Measurements from ENCODE around the gene AS3MT.

AS3MT gene

GRCh38 chr10:102931643-102932042 lies 62.4 kb downstream of the AS3MT start:
- Histone ChIP-seq H3K79me2 (ENCODE audit: insufficient read depth, low read length) (no peaks in the 10 kb centered on the region), H2AFZ (ENCODE audit: low read depth, low read length) (no peak overlapping the region), H3K9ac (ENCODE audit: low read depth, low read length) (no peak overlapping the region), H4K20me1 (ENCODE audit: insufficient read depth, low read length) (no peaks in the 10 kb centered on the region), H3K4me2 (ENCODE audit: insufficient read depth, low read length) (no peak overlapping the region), H3K4me1 (ENCODE audit: insufficient read depth, low read length) (peaks cover 11% of the 10 kb centered on the region), H3K27ac (ENCODE audit: low read length) (no peak overlapping the region), H3K36me3 (ENCODE audit: insufficient read depth, low read length) (no peaks in the 10 kb centered on the region), H3K4me3 (ENCODE audit: low read depth in 1 of 2, low read length in 2 of 2) (no peak overlapping the region), H3K9me3 (ENCODE audit: insufficient read depth, low read length, severe bottlenecking) (no peaks in the 10 kb centered on the region), H3K27me3 (ENCODE audit: insufficient read depth, low read length, poor library complexity) (no peaks in the 10 kb centered on the region)
- no peak for TF ChIP-seq CTCF (IDR thresholded peaks at IDR 0.05; ENCODE audit: borderline replicate concordance, extremely low read depth, low read length, poor library complexity, severe bottlenecking)
- no peak for TF ChIP-seq EZH2 (IDR thresholded peaks at IDR 0.05; ENCODE audit: borderline replicate concordance, low read depth, low read length, severe bottlenecking)
- no peak for DNase-seq
- ATAC-seq (ENCODE audit: insufficient read depth, low read depth) = no peak

DNA sequence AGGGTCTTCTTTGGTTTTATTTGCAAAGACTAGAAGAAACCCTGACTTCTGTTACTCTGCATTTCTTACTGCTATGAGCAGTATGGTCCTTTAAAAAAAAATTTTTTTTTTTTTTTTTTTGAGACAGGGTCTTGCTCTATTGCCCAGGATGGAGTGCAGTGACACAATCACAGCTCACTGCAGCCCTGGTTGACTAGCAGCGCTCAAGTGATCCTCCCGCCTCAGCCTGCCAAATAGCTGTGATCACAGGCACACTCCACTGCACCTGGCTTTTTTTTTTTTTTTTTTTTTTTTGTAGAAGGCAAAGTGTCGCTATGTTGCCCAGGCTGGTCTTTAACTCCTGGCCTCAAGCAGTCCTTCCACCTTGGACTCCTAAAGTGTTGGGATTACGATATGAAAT lies 66.2 kb downstream of the AS3MT start:
- Histone ChIP-seq H3K4me3 (ENCODE audit: low read depth in 1 of 2, low read length in 2 of 2) (no peak overlapping the region), H3K9me3 (ENCODE audit: insufficient read depth, low read length, severe bottlenecking) (no peaks in the 10 kb centered on the region), H3K9ac (ENCODE audit: low read depth, low read length) (no peak overlapping the region), H3K4me2 (ENCODE audit: insufficient read depth, low read length) (no peak overlapping the region), H3K27ac (ENCODE audit: low read length) (no peak overlapping the region), H3K79me2 (ENCODE audit: insufficient read depth, low read length) (no peaks in the 10 kb centered on the region), H3K4me1 (ENCODE audit: insufficient read depth, low read length) (peaks cover 14% of the 10 kb centered on the region), H2AFZ (ENCODE audit: low read depth, low read length) (no peak overlapping the region), H3K36me3 (ENCODE audit: insufficient read depth, low read length) (no peaks in the 10 kb centered on the region), H3K27me3 (ENCODE audit: insufficient read depth, low read length, poor library complexity) (no peaks in the 10 kb centered on the region), H4K20me1 (ENCODE audit: insufficient read depth, low read length) (no peaks in the 10 kb centered on the region)
- ATAC-seq (ENCODE audit: insufficient read depth, low read depth) = 0 out of 3 replicates have a peak, but pooled peaks have one; percentile 57
- DNase-seq = peak; percentile 17
- no peak for TF ChIP-seq CTCF (IDR thresholded peaks at IDR 0.05; ENCODE audit: borderline replicate concordance, extremely low read depth, low read length, poor library complexity, severe bottlenecking)
- no peak for TF ChIP-seq EZH2 (IDR thresholded peaks at IDR 0.05; ENCODE audit: borderline replicate concordance, low read depth, low read length, severe bottlenecking)

- Histone ChIP-seq H3K27ac (ENCODE audit: low read length) (no peak overlapping the region), H3K4me3 (ENCODE audit: low read depth in 1 of 2, low read length in 2 of 2) (no peak overlapping the region), H2AFZ (ENCODE audit: low read depth, low read length) (no peak overlapping the region), H3K4me2 (ENCODE audit: insufficient read depth, low read length) (no peak overlapping the region), H3K9me3 (ENCODE audit: insufficient read depth, low read length, severe bottlenecking) (no peaks in the 10 kb centered on the region), H3K27me3 (ENCODE audit: insufficient read depth, low read length, poor library complexity) (no peaks in the 10 kb centered on the region), H3K79me2 (ENCODE audit: insufficient read depth, low read length) (no peaks in the 10 kb centered on the region), H3K9ac (ENCODE audit: low read depth, low read length) (no peak overlapping the region), H4K20me1 (ENCODE audit: insufficient read depth, low read length) (no peaks in the 10 kb centered on the region), H3K36me3 (ENCODE audit: insufficient read depth, low read length) (no peaks in the 10 kb centered on the region), H3K4me1 (ENCODE audit: insufficient read depth, low read length) (peaks cover 14% of the 10 kb centered on the region)
- DNase-seq (no peak), ATAC-seq (ENCODE audit: insufficient read depth, low read depth) (0 out of 3 replicates have a peak, but pooled peaks have one; percentile 27)
- TF ChIP-seq CTCF (IDR thresholded peaks at IDR 0.05; ENCODE audit: borderline replicate concordance, extremely low read depth, low read length, poor library complexity, severe bottlenecking) (no peak), EZH2 (IDR thresholded peaks at IDR 0.05; ENCODE audit: borderline replicate concordance, low read depth, low read length, severe bottlenecking) (no peak)
These were observed 66.8 kb downstream of the AS3MT start for GRCh38 chr10:102935939-102936605.
